ENCODE measurements around the gene PHKG1.
"Not testable (repeated sequence)": the region's sequence is repeated elsewhere in the genome, so short reads cannot be mapped to it uniquely, and the experiment has no call there.

Gene PHKG1

DNA sequence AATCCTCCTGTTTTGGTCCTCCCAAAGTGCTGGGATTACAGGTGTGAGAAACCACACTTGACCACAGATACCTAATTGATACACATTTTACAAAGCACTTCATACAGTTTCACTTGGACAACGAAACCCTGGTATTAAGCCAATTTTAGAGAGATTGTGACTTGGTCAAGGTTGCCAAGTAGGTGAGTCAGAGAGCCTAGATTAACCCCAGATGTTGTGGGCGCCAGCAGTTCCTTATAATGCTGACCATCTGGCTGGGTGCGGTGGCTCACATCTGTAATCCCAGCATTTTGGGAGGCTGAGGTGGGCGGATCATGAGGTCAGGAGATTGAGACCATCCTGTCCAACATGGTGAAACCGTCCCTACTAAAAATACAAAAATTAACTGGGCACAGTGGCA lies 4.9 kb upstream of the PHKG1 start:
- TF ChIP-seq, protein P1, sequence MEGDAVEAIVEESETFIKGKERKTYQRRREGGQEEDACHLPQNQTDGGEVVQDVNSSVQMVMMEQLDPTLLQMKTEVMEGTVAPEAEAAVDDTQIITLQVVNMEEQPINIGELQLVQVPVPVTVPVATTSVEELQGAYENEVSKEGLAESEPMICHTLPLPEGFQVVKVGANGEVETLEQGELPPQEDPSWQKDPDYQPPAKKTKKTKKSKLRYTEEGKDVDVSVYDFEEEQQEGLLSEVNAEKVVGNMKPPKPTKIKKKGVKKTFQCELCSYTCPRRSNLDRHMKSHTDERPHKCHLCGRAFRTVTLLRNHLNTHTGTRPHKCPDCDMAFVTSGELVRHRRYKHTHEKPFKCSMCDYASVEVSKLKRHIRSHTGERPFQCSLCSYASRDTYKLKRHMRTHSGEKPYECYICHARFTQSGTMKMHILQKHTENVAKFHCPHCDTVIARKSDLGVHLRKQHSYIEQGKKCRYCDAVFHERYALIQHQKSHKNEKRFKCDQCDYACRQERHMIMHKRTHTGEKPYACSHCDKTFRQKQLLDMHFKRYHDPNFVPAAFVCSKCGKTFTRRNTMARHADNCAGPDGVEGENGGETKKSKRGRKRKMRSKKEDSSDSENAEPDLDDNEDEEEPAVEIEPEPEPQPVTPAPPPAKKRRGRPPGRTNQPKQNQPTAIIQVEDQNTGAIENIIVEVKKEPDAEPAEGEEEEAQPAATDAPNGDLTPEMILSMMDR (IDR thresholded peaks at IDR 0.05; ENCODE audit: low read length, missing control alignments): no peak
- no peak overlapping the region for H3K4me3 ChIP-seq (replicated peaks; ENCODE audit: low read depth, low read length)
- peak; percentile 80 for DNase-seq (ENCODE audit: low read depth)

DNA sequence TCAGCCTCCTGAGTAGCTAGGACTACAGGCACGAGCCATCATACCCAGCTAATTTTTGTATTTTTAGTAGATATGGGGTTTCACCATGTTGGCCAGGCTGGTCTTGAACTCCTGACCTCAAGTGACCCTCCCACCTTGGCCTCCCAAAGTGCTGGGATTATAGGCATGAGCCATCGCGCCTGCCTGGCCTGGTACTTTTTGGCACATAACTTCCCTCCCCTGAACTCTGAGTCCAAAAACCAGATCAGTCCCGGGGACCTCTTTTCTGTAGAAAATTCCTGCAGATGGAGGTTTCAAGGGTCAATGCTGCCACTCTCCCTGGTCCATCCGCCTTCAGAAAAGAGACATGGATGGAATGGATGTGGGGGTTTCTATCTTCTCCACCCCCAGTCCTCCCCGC lies 364 bp downstream of the PHKG1 start:
- not testable (repeated sequence) for DNase-seq (ENCODE audit: low read depth); H3K4me3 ChIP-seq (replicated peaks; ENCODE audit: low read depth, low read length)

DNA sequence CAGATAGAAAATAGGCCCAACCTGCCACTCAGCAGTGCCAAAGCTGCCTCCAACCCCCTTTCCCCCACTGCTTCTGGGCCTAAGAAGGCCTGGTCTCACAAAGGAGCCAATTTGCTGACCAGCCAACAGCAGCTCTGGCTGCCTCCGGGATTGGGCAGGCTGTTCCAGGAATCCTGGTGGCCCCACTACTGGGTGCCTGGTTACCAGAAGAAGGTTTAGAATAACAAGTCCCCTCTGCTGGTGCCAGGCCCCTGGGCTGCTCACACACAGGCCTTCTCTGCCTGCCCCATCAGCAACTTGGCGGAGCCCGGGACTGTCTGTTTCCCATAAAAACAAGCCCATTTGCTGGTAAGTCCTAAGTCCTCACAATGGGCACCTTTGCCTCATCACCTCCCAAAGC lies 1.2 kb downstream of the PHKG1 start:
- no peak overlapping the region for H3K4me3 ChIP-seq (replicated peaks; ENCODE audit: low read depth, low read length)
- TF ChIP-seq, protein P1 (IDR thresholded peaks at IDR 0.05; ENCODE audit: low read length, missing control alignments): no peak
- DNase-seq (ENCODE audit: low read depth): no peak

DNA sequence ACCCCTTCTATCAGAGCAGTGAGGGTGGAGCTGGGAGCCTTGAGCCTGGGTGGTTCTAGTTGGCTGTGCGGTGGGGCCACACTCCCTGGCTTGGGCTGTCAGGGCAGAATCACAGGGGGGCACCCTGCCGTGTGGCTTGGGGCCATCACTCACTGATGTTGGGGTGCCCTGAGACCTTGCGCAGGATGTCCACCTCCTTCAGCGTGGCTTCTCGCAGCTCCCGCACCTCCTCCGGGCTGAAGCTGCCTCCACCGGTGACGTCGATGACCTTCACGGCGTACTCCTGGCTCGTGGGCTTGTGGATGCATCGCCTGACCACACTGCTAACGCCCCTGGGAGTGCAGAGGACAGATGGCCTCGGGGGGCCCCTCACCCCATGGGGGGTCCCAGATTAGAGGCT lies 5.3 kb downstream of the PHKG1 start:
- no peak for DNase-seq (ENCODE audit: low read depth)
- no peak overlapping the region for H3K4me3 ChIP-seq (replicated peaks; ENCODE audit: low read depth, low read length)
- TF ChIP-seq, protein P1 (IDR thresholded peaks at IDR 0.05; ENCODE audit: low read length, missing control alignments): no peak

DNA sequence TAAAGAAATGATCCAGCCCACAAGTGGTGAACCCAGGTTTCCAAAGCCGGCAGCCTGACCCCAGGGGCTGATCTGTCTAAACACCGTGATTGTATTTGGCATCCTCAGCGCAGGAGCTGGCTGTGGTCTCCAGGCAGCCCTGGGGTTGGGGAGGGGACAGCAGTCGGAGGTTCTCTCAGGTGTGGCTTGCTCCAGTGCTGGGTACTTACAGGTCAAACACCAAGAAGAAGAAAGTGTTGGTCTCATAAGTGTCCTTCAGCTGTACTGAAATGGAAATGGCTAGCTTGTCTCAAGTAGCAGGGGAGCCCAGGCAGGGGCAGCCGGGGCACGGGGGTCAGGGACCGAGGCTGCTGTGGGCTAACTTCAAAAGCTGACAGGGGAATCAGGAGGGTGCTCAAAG lies 6.0 kb downstream of the PHKG1 start:
- no peak for DNase-seq (ENCODE audit: low read depth)
- no peak overlapping the region for H3K4me3 ChIP-seq (replicated peaks; ENCODE audit: low read depth, low read length)
- TF ChIP-seq, protein P1 (IDR thresholded peaks at IDR 0.05; ENCODE audit: low read length, missing control alignments): no peak

DNA sequence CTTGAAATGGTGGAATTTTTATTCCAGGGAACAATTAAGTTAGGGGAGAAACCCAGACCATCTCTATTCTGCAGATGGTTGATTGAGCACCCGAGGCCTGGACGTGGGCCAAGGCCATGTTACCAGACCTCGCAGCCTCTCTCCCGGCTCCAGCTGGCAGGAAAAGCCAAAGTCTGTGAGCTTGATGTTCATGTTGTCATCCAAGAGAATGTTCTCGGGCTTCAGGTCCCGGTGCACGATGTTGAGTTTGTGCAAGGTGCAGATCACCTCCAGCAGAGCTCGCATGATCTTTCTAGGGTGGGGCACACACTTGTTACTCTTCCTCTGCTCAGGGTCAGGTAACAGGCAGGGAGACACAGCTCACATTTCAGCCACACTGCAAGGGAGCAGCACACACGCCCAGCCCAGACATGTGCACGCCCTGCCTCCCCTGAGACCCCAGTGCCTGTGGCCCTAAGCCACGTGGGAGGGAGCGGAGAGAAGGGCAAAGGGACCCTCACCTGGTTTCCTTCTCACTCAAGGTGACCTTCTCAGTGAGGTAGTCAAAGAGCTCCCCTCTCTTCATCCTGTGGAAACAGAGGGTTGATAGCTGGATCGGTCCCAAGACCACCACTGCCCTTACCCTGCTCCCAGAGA lies 9.5 kb downstream of the PHKG1 start:
- H3K4me3 ChIP-seq (replicated peaks; ENCODE audit: low read depth, low read length): no peak overlapping the region
- peak; percentile 7 for DNase-seq (ENCODE audit: low read depth)
- TF ChIP-seq, protein P1 (IDR thresholded peaks at IDR 0.05; ENCODE audit: low read length, missing control alignments): no peak

DNA sequence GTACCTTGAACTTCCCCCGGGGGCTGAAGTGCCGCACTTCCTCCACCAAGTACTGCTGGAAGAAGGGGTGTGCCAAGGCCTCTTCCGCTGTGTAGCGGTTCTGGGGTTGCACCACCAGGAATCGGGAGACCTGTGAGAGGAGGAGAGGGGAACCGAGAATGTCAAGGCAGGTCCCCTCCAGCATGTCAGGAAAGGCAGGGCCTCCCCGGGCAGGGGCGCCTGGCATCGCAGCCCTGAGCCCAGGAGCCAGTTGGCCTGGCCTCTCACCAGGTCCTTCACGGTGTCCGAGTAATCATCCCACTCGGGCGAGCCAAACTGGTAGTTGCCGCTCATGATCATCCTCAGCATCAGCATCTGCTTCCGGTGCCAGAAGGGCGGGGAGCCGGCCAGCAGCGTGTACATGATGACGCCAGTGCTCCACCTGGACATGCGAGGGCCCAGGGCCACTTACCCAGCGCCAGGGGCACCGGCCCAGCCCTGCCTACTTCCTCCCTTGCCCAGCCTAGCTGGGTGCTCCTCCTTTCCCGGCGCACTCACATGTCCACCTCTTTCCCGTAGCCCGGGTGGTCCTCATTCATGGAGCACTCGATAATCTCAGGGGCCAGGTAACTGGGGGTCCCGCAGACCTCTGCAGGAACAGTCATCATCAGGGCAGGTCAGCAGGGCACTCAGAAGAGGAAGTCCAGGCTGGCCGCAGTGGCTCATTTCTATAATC lies 11.0 kb downstream of the PHKG1 start:
- no peak overlapping the region for H3K4me3 ChIP-seq (replicated peaks; ENCODE audit: low read depth, low read length)
- TF ChIP-seq, protein P1 (IDR thresholded peaks at IDR 0.05; ENCODE audit: low read length, missing control alignments): no peak
- no peak for DNase-seq (ENCODE audit: low read depth)

DNA sequence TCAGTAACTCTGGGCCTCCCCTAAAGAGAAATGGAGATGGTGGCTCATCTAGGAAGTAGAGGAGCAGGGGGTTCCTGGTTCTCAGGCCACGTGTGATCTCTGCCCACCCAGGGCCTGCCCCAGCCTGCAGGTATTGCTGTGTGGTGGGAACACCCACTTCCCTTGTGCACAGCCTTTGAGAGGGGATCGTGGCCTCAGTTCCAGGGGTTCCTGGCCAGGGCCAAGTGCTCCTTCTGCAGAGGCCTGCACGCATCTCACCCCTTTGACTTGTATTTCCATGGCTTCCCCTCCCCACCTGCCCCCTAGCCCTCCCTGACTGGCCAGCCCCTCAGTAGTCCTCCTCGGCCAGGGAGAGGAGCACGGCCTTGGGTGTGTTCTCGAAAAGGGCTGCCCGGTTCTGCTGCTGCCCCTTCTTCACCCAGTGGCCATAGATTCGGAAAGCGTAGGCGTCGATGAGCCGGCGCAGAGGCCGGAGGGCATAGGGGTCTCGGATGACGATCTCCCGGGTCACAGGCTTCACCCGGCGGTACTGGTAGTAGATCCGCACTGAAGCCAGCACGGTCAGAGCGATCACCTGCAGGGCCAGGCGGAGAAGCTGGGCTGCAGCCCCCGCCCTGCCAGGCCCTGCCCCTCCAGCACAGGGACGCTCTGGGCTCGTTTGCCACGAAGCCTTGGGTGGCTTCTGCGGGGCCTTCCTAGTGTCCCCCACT lies 11.9 kb downstream of the PHKG1 start:
- DNase-seq (ENCODE audit: low read depth); H3K4me3 ChIP-seq (replicated peaks; ENCODE audit: low read depth, low read length): not testable (repeated sequence)

All from fibroblast of pulmonary artery (primary cell).